Measurements from ENCODE around the gene CATSPER3. TPM values are rescaled to one million over a fixed set of nuclear protein-coding genes. Genes with fewer than 3 reads are reported as not detected.
A peak's percentile ranks its signal among the peaks of the same experiment; 100 is the strongest.

CATSPER3 gene
- total RNA-seq, 1 experiment from 2014 or later, result 0.37 TPM

DNA sequence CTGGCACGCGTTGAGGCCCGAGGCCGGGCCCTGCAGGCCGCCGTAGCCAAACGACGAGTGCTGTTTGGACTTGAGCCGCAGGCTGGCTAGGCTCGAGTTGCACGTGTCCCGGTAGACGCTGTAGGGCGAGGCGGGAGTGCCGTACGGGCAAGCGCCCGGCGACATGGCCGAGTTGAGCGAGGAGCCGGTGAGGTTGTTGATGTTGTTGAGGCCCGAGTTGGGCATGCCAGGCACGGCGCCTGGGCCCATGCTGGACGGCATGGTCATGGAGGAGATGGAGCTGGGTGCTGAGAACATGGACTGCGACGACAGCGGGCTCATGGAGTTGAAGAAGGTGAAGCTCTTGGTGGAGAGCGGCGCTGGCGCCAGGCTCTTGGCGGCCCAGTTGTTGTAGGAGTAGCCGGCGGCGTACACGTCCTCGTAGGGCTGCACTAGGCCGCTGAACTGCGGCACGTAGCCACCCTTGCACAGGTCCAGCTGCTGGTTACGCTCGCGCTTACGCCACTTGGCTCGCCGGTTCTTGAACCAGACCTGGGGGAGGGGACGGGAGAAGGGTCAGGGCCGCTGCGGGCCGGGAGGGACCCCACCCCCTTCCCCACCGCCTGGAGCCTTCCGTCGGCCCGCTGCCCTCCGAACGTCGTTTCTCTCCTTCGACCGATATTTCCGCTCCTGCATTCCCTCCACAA lies 61.2 kb downstream of the CATSPER3 start (continued):
- TF ChIP-seq, protein P1, sequence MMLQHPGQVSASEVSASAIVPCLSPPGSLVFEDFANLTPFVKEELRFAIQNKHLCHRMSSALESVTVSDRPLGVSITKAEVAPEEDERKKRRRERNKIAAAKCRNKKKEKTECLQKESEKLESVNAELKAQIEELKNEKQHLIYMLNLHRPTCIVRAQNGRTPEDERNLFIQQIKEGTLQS (CRISPR knock-in tag; conservative IDR thresholded peaks at IDR 0.05), result no peak
- TF ChIP-seq FOXJ3 (CRISPR knock-in tag; IDR thresholded peaks at IDR 0.05; ENCODE audit: borderline replicate concordance), result no peak
- TF ChIP-seq JAZF1 (CRISPR knock-in tag; IDR thresholded peaks at IDR 0.05), result no peak
- no peak for TF ChIP-seq NR3C1 (CRISPR knock-in tag; conservative IDR thresholded peaks at IDR 0.05; ENCODE audit: low read depth)
- TF ChIP-seq, protein P2, sequence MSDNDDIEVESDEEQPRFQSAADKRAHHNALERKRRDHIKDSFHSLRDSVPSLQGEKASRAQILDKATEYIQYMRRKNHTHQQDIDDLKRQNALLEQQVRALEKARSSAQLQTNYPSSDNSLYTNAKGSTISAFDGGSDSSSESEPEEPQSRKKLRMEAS (CRISPR knock-in tag; IDR thresholded peaks at IDR 0.05), result peak; percentile 80
- 0 out of 2 replicates have a peak, but pooled peaks have one; percentile 17 for TF ChIP-seq ZNF317 (CRISPR knock-in tag; IDR thresholded peaks at IDR 0.05; ENCODE audit: borderline replicate concordance, low read depth)
- TF ChIP-seq, protein P3, sequence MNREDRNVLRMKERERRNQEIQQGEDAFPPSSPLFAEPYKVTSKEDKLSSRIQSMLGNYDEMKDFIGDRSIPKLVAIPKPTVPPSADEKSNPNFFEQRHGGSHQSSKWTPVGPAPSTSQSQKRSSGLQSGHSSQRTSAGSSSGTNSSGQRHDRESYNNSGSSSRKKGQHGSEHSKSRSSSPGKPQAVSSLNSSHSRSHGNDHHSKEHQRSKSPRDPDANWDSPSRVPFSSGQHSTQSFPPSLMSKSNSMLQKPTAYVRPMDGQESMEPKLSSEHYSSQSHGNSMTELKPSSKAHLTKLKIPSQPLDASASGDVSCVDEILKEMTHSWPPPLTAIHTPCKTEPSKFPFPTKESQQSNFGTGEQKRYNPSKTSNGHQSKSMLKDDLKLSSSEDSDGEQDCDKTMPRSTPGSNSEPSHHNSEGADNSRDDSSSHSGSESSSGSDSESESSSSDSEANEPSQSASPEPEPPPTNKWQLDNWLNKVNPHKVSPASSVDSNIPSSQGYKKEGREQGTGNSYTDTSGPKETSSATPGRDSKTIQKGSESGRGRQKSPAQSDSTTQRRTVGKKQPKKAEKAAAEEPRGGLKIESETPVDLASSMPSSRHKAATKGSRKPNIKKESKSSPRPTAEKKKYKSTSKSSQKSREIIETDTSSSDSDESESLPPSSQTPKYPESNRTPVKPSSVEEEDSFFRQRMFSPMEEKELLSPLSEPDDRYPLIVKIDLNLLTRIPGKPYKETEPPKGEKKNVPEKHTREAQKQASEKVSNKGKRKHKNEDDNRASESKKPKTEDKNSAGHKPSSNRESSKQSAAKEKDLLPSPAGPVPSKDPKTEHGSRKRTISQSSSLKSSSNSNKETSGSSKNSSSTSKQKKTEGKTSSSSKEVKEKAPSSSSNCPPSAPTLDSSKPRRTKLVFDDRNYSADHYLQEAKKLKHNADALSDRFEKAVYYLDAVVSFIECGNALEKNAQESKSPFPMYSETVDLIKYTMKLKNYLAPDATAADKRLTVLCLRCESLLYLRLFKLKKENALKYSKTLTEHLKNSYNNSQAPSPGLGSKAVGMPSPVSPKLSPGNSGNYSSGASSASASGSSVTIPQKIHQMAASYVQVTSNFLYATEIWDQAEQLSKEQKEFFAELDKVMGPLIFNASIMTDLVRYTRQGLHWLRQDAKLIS (CRISPR knock-in tag; IDR thresholded peaks at IDR 0.05; ENCODE audit: borderline replicate concordance), result no peak
- TF ChIP-seq, protein P4, sequence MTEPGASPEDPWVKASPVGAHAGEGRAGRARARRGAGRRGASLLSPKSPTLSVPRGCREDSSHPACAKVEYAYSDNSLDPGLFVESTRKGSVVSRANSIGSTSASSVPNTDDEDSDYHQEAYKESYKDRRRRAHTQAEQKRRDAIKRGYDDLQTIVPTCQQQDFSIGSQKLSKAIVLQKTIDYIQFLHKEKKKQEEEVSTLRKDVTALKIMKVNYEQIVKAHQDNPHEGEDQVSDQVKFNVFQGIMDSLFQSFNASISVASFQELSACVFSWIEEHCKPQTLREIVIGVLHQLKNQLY (CRISPR knock-in tag; IDR thresholded peaks at IDR 0.05), result no peak
- TF ChIP-seq, protein P5, sequence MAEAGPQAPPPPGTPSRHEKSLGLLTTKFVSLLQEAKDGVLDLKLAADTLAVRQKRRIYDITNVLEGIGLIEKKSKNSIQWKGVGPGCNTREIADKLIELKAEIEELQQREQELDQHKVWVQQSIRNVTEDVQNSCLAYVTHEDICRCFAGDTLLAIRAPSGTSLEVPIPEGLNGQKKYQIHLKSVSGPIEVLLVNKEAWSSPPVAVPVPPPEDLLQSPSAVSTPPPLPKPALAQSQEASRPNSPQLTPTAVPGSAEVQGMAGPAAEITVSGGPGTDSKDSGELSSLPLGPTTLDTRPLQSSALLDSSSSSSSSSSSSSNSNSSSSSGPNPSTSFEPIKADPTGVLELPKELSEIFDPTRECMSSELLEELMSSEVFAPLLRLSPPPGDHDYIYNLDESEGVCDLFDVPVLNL (CRISPR knock-in tag; IDR thresholded peaks at IDR 0.05; ENCODE audit: borderline replicate concordance, low read depth), result no peak
- TF ChIP-seq, protein P6, sequence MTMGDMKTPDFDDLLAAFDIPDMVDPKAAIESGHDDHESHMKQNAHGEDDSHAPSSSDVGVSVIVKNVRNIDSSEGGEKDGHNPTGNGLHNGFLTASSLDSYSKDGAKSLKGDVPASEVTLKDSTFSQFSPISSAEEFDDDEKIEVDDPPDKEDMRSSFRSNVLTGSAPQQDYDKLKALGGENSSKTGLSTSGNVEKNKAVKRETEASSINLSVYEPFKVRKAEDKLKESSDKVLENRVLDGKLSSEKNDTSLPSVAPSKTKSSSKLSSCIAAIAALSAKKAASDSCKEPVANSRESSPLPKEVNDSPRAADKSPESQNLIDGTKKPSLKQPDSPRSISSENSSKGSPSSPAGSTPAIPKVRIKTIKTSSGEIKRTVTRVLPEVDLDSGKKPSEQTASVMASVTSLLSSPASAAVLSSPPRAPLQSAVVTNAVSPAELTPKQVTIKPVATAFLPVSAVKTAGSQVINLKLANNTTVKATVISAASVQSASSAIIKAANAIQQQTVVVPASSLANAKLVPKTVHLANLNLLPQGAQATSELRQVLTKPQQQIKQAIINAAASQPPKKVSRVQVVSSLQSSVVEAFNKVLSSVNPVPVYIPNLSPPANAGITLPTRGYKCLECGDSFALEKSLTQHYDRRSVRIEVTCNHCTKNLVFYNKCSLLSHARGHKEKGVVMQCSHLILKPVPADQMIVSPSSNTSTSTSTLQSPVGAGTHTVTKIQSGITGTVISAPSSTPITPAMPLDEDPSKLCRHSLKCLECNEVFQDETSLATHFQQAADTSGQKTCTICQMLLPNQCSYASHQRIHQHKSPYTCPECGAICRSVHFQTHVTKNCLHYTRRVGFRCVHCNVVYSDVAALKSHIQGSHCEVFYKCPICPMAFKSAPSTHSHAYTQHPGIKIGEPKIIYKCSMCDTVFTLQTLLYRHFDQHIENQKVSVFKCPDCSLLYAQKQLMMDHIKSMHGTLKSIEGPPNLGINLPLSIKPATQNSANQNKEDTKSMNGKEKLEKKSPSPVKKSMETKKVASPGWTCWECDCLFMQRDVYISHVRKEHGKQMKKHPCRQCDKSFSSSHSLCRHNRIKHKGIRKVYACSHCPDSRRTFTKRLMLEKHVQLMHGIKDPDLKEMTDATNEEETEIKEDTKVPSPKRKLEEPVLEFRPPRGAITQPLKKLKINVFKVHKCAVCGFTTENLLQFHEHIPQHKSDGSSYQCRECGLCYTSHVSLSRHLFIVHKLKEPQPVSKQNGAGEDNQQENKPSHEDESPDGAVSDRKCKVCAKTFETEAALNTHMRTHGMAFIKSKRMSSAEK (CRISPR knock-in tag; IDR thresholded peaks at IDR 0.05; ENCODE audit: borderline replicate concordance), result no peak
- peak; percentile 48; the same call in 1 of the 2 replicates for TF ChIP-seq TP53 (CRISPR knock-in tag; IDR thresholded peaks at IDR 0.05)
- TF ChIP-seq TEAD4 (CRISPR knock-in tag; IDR thresholded peaks at IDR 0.05), result no peak
- TF ChIP-seq SOX15 (CRISPR knock-in tag; IDR thresholded peaks at IDR 0.05), result no peak
- TF ChIP-seq PRRX2 (CRISPR knock-in tag; IDR thresholded peaks at IDR 0.05), result no peak
- TF ChIP-seq MXD4 (CRISPR knock-in tag; IDR thresholded peaks at IDR 0.05; ENCODE audit: borderline replicate concordance), result no peak
- no peak for TF ChIP-seq ELF4 (CRISPR knock-in tag; IDR thresholded peaks at IDR 0.05; ENCODE audit: low read depth)
- TF ChIP-seq CBFB (CRISPR knock-in tag; IDR thresholded peaks at IDR 0.05; ENCODE audit: low read depth), result no peak
- TF ChIP-seq, protein P7, sequence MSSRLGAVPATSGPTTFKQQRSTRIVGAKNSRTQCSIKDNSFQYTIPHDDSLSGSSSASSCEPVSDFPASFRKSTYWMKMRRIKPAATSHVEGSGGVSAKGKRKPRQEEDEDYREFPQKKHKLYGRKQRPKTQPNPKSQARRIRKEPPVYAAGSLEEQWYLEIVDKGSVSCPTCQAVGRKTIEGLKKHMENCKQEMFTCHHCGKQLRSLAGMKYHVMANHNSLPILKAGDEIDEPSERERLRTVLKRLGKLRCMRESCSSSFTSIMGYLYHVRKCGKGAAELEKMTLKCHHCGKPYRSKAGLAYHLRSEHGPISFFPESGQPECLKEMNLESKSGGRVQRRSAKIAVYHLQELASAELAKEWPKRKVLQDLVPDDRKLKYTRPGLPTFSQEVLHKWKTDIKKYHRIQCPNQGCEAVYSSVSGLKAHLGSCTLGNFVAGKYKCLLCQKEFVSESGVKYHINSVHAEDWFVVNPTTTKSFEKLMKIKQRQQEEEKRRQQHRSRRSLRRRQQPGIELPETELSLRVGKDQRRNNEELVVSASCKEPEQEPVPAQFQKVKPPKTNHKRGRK (CRISPR knock-in tag; IDR thresholded peaks at IDR 0.05; ENCODE audit: borderline replicate concordance), result no peak
- TF ChIP-seq, protein P8, sequence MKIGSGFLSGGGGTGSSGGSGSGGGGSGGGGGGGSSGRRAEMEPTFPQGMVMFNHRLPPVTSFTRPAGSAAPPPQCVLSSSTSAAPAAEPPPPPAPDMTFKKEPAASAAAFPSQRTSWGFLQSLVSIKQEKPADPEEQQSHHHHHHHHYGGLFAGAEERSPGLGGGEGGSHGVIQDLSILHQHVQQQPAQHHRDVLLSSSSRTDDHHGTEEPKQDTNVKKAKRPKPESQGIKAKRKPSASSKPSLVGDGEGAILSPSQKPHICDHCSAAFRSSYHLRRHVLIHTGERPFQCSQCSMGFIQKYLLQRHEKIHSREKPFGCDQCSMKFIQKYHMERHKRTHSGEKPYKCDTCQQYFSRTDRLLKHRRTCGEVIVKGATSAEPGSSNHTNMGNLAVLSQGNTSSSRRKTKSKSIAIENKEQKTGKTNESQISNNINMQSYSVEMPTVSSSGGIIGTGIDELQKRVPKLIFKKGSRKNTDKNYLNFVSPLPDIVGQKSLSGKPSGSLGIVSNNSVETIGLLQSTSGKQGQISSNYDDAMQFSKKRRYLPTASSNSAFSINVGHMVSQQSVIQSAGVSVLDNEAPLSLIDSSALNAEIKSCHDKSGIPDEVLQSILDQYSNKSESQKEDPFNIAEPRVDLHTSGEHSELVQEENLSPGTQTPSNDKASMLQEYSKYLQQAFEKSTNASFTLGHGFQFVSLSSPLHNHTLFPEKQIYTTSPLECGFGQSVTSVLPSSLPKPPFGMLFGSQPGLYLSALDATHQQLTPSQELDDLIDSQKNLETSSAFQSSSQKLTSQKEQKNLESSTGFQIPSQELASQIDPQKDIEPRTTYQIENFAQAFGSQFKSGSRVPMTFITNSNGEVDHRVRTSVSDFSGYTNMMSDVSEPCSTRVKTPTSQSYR (CRISPR knock-in tag; IDR thresholded peaks at IDR 0.05), result no peak; the same call in 1 of the 2 replicates
- peak; percentile 41; the same call in 1 of the 2 replicates for TF ChIP-seq NFE2L1 (CRISPR knock-in tag; IDR thresholded peaks at IDR 0.05)
- TF ChIP-seq NR1H2 (CRISPR knock-in tag; IDR thresholded peaks at IDR 0.05), result no peak
- TF ChIP-seq, protein P9, sequence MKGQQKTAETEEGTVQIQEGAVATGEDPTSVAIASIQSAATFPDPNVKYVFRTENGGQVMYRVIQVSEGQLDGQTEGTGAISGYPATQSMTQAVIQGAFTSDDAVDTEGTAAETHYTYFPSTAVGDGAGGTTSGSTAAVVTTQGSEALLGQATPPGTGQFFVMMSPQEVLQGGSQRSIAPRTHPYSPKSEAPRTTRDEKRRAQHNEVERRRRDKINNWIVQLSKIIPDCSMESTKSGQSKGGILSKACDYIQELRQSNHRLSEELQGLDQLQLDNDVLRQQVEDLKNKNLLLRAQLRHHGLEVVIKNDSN (CRISPR knock-in tag; IDR thresholded peaks at IDR 0.05), result no peak; the same call in 1 of the 2 replicates

Measured in WTC11 (cell line).